ENCODE data around the gene SMIM35. TPM values are rescaled to one million over a fixed set of nuclear protein-coding genes. Genes with fewer than 3 reads are reported as not detected.

SMIM35 gene
- total and polyA plus RNA-seq, 2 of the 4 experiments (the other 2 are of a cell fraction) = not detected

DNA sequence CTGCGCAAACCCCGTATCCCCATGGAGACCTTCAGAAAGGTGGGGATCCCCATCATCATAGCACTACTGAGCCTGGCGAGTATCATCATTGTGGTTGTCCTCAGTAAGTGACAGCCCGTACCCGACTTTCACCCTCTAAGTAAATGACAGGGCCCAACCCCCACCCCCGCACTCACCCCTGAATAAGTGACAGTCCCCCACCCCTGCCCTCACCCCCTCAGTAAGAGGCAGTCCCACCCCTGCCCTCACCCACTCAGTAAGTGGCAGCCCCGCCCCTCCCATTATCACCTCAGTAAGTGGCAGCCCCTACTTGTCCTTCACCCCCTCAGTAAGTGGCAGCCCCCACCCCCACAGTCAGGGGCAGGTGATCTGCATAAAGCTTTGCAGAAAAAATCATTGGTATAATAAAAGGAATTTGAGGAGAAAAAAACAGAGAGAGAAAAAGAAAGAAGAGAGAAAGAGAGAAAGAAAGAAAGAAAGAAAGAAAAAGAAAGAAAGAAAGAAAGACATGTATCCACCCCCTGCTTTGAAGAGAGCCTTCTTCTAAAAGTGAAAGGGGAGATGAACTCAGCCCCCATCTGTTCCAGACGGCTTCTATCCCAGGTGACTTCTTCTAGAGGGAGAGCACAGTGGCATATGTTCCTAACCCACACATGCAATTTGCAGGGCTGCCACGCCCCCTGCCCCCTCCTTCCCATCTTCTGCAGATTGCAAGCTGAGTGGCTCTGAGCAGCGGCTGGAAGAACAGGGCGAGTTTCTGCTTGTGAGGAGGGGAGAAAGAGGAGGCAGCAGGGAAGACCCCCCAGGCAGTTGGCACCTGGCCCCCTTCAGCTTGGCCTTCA, 12.5 kb upstream of the SMIM35 start (continued):
- TF ChIP-seq, protein P1, sequence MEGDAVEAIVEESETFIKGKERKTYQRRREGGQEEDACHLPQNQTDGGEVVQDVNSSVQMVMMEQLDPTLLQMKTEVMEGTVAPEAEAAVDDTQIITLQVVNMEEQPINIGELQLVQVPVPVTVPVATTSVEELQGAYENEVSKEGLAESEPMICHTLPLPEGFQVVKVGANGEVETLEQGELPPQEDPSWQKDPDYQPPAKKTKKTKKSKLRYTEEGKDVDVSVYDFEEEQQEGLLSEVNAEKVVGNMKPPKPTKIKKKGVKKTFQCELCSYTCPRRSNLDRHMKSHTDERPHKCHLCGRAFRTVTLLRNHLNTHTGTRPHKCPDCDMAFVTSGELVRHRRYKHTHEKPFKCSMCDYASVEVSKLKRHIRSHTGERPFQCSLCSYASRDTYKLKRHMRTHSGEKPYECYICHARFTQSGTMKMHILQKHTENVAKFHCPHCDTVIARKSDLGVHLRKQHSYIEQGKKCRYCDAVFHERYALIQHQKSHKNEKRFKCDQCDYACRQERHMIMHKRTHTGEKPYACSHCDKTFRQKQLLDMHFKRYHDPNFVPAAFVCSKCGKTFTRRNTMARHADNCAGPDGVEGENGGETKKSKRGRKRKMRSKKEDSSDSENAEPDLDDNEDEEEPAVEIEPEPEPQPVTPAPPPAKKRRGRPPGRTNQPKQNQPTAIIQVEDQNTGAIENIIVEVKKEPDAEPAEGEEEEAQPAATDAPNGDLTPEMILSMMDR (conservative IDR thresholded peaks at IDR 0.05; ENCODE audit: low read depth, low read length) = no peak

DNA sequence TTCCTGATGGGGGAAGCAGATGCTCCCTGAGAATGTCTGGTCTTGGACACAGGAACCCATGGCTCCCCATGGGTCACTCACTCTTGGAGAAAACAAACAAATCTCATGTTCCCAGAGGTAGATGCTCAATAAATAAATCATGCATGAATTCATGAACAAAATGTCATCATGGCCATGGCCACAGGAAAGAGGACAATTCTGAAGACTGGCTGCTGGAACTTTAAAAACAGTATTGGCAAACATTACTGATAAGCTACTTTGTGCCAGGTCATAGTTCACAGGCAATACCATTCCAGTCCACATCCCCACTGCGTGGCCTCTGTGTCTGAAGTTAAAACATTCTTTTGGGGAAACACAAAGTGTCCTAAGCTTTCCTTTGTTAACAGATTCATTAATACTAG, 9.2 kb upstream of the SMIM35 start:
- dilution Hi-C loops (cut with HindIII; ENCODE audit: low sequenced_read_pairs, unreplicated experiment) = no loop called here
- Histone ChIP-seq H2BK20ac (ENCODE audit: low read depth, low read length) (no peak overlapping the region), H3K4ac (ENCODE audit: low read depth, low read length) (no peak overlapping the region), H3K9ac (ENCODE audit: low read depth, low read length) (no peak overlapping the region), H3K79me1 (ENCODE audit: low read depth in 1 of 2, low read length in 2 of 2) (no peaks in the 10 kb centered on the region), H2BK120ac (ENCODE audit: low read depth, low read length) (no peak overlapping the region), H2AK5ac (ENCODE audit: low read depth, low read length) (no peak overlapping the region), H4K5ac (ENCODE audit: low read depth, low read length) (no peak overlapping the region), H3K36me3 (ENCODE audit: control insufficient read depth, insufficient read depth, low read length) (no peaks in the 10 kb centered on the region), H3K4me2 (ENCODE audit: low read depth, low read length) (no peak overlapping the region), H2AFZ (replicated peaks; ENCODE audit: low read length, poor library complexity) (no peak overlapping the region), H4K8ac (ENCODE audit: low read depth in 2 of 2, low read length in 2 of 2) (no peak overlapping the region), H4K20me1 (ENCODE audit: insufficient read depth, low read length) (no peaks in the 10 kb centered on the region), H3K27ac (ENCODE audit: insufficient read depth, low read length) (no peak overlapping the region), H3K56ac (ENCODE audit: extremely low read depth, insufficient read depth, low read length) (no peak overlapping the region), H4K91ac (ENCODE audit: insufficient read depth, low read depth, low read length) (no peak overlapping the region), H3K9me3 (ENCODE audit: control insufficient read depth, insufficient read depth, low read length) (no peaks in the 10 kb centered on the region), H3K4me1 (ENCODE audit: control insufficient read depth, insufficient read depth, low read length) (no peaks in the 10 kb centered on the region), H2BK5ac (ENCODE audit: low read depth, low read length, poor library complexity, severe bottlenecking) (no peak overlapping the region), H3K4me3 (ENCODE audit: insufficient read depth, low read depth, low read length) (no peak overlapping the region), H3K18ac (ENCODE audit: low read depth, low read length) (no peak overlapping the region), H3K27me3 (ENCODE audit: control insufficient read depth, insufficient read depth, low read length) (peaks cover 7% of the 10 kb centered on the region), H3K9me1 (ENCODE audit: insufficient read depth, low read length) (no peaks in the 10 kb centered on the region), H3K23ac (ENCODE audit: low read depth, low read length) (no peak overlapping the region), H2AK9ac (replicated peaks; ENCODE audit: low read depth, low read length, poor library complexity) (no peak overlapping the region), H3K14ac (replicated peaks; ENCODE audit: low read depth, low read length) (no peak overlapping the region), H2BK15ac (ENCODE audit: low read depth, low read length) (no peak overlapping the region)
- in situ Hi-C loops (cut with MboI; ENCODE audit: low sequenced_read_pairs) = no loop called here
- ChIA-PET CTCF (no interaction called here), POLR2A (ENCODE audit: unreplicated experiment) (no interaction called here)
- DNase-seq (no peak), ATAC-seq (ENCODE audit: low read depth) (no peak)
- no peak for TF ChIP-seq NFE2L2 (IDR thresholded peaks at IDR 0.05; ENCODE audit: low read depth, low read length)
- no peak for TF ChIP-seq CHD1 (IDR thresholded peaks at IDR 0.05; ENCODE audit: low read depth, low read length)
- no peak for TF ChIP-seq MAZ (IDR thresholded peaks at IDR 0.05; ENCODE audit: borderline replicate concordance, low read depth, low read length)
- TF ChIP-seq MAFK (IDR thresholded peaks at IDR 0.05; ENCODE audit: low read depth, low read length) = no peak
- TF ChIP-seq, protein P1 (conservative IDR thresholded peaks at IDR 0.05; ENCODE audit: low read depth, low read length) = no peak
- TF ChIP-seq RFX5 (IDR thresholded peaks at IDR 0.05; ENCODE audit: low read depth, low read length) = no peak
- TF ChIP-seq MXI1 (IDR thresholded peaks at IDR 0.05; ENCODE audit: borderline replicate concordance, low read depth, low read length) = no peak
- no peak for TF ChIP-seq CEBPB (IDR thresholded peaks at IDR 0.05; ENCODE audit: low read depth, low read length)
- TF ChIP-seq RAD21 (IDR thresholded peaks at IDR 0.05; ENCODE audit: low read length) = no peak
- TF ChIP-seq FOS (IDR thresholded peaks at IDR 0.05; ENCODE audit: low read depth, low read length) = no peak
- TF ChIP-seq, protein P2, sequence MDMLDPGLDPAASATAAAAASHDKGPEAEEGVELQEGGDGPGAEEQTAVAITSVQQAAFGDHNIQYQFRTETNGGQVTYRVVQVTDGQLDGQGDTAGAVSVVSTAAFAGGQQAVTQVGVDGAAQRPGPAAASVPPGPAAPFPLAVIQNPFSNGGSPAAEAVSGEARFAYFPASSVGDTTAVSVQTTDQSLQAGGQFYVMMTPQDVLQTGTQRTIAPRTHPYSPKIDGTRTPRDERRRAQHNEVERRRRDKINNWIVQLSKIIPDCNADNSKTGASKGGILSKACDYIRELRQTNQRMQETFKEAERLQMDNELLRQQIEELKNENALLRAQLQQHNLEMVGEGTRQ (IDR thresholded peaks at IDR 0.05; ENCODE audit: low read depth, low read length) = no peak
- no CpG with 5 or more reads among the region's 1 CpG for WGBS, 2 experiments (ENCODE audit: extremely low coverage in 2 of 2, insufficient read length in 1 of 2)
- no TSS peak for BruUV-seq (replicated peaks)
- intact Hi-C loops (cut with micrococcal nuclease) = no loop called here
